Activated CD4-positive, alpha-beta T cell treated with anti-CD3 and anti-CD28 coated beads, Interleukin-2, Interleukin-6, amounts not matched to agents 100 ng/mL and 50 ng/mL, durations not matched to agents 16 hours and 8 hours (primary cell): ENCODE data around the gene AGO3.

Experiments used
- DNase-seq: peaks from one replicate; pipeline ENCODE4 v3.0.0-alpha.2; 2020

Gene AGO3

DNA sequence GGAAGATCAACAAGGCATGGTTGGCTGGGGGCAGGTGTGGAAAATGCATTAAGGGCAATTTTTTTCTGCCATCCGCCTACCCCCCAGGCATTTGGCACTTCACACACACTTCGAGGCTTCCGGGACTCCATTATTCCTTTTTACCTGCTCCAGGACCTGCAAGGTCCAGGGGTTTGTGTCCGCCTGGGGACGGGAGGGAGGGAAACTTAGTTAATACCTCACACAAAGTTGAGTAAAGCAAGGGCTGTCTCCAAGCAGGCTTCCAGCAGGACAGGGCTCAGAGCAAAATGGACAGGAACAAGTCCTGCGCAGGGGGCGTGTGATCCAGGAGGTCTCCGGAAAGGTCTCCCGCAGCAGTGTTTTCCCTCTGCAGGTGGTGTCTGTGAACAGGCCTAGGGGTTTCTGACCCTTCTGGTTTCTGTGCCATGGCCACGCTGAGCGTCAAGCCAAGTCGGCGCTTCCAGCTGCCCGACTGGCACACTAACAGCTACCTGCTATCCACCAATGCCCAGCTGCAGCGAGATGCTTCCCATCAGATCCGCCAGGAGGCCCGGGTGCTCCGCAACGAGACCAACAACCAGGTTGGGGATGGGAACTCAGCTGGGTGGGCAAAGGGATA, 153.7 kb downstream of the AGO3 start:
- DNase-seq = no peak

DNA sequence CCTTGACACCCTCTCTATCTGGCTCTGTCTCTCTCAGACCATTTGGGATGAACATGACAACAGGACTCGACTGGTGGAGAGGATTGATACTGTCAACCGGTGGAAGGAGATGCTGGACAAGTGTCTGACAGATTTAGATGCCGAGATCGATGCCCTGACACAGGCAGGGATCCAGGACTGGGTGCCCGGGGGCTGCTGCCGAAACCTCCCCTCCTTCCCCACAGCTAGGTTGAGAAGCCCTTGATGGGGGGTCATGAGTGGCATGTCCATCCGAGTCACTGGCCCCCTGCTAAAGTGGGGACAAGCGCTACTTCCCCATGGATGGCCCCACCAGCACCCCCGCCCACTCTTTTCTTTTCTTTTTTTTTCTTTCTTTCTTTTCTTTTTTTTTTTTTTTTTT, 154.2 kb downstream of the AGO3 start:
- DNase-seq = no peak

DNA sequence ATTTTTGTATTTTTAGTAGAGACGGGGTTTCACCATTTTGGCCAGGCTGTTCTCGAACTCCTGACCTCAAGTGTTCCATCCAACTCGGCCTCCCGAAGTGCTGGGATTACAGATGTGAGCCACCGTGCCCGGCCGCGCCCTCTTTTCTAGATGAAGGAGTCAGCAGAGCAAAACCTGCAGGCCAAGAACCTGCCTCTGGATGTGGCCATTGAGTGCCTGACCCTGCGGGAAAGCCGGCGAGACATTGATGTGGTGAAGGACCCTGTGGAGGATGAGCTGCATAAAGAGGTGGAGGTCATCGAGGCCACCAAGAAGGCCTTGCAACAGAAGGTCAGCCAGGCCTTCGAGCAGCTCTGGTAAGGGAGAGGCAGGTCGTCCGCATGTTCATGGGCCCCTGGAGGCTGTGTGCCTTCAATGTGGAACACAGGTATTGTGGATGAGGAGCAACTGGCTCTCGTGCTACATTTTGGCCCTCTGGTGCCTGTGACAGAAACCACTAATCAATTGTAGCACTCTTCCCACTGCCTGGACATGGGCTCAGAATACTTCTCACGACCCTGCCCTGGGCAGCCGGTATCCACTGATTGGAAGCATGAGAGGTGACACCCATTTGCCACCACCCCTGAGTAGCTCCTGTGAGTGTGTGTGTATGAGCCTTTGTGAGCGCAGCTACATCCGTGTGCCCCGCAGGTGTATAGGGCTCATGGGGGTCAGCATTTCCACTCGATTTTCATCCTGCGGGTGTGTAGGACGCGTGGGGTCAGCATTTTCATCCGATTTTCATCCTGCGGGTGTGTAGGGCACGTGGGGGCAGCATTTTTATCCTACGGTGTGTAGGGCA, 155.0 kb downstream of the AGO3 start:
- no peak for DNase-seq

DNA sequence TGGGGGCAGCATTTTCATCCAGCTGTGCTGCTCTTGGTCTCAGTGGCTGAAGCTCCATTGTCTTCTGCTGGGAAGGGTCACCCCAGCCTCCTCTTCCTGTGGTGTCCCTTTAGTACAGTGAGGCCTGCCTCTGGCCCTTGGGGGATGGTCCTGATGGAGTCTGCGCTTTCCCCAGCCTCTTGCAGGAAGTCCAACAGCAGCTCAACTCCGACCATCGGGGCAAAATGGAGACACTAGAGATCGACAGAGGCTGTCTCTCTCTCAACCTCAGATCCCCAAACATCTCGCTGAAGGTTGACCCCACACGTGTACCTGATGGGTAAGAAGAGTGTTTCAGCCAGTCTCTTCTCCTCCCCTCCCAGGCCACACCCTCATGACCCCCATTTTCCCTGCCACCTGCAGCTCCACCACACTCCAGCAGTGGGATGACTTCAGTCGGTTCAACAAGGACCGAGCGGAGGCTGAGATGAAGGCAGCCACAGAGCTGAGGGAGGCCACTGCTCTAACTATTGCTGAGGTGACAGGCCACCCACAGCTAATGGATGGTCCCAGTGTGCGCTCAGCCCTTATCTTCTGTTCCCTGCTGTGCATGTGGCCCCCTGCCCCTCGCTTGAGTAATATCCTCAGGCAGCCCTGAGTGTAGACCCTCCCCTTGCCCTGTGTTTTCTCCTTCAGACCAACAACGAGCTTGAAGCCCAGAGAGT, 155.8 kb downstream of the AGO3 start:
- no peak for DNase-seq

GRCh38 chr1:36087233-36088123, 156.6 kb downstream of the AGO3 start:
- DNase-seq = no peak

DNA sequence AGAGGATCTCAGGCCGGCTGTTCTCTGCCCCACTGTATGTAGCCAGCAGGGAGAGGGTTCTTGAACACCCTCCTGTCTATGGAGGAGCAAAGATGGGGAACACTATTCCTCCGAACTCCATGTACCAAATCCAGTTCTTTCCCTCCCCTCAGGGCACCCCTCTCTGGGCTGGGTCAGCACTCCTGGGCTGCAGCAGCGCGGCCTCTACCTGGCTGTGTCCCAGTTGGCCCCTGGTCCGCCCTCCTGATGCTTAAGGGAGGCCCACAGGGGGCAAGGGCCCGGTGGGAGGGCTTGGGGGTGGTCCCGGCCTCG, 157.3 kb downstream of the AGO3 start:
- DNase-seq = no peak

DNA sequence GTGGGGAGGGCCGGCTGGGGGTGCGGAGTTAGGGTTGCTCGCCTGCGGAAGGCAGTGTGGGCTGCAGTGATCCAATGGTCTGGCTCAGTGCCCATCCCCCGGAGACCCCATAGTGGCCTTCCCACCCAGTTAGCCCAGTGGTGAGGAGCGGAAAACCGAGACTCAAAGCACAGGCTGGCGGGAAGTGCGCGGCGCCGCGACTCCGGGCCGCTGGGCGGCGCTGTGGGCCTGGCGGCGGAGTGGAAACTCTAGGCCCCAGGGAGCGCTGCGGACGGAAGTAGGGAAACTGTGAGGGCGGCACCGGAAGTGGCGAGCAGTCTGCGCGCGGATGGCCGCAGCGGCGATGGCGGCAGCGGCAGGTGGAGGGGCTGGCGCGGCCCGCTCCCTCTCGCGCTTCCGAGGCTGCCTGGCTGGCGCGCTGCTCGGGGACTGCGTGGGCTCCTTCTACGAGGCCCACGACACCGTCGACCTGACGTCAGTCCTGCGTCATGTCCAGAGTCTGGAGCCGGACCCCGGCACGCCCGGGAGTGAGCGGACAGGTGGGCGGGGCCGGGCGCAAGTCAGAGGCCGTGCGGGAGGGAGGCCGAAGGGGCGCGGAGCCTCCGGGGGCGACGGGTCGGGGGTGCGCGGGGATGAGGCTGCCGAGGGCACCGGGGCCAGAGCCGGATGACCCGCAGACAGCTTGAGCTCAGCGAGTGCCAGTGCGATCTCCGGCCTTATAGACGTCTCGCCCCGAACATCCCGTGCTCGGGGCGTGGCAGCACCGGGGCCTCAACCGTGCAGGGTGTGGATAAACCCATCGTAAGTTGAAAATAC, 157.9 kb downstream of the AGO3 start, which contains the start of gene ADPRS:
Gene ADPRS, plus strand, starts transcription at position 316 of the 816 bp plus-strand sequence. Its CDS starts 13 bp downstream, at position 329.
- DNase-seq = peak; percentile 94

GRCh38 chr1:36089393-36090121, 158.7 kb downstream of the AGO3 start:
- DNase-seq = peak; percentile 39

DNA sequence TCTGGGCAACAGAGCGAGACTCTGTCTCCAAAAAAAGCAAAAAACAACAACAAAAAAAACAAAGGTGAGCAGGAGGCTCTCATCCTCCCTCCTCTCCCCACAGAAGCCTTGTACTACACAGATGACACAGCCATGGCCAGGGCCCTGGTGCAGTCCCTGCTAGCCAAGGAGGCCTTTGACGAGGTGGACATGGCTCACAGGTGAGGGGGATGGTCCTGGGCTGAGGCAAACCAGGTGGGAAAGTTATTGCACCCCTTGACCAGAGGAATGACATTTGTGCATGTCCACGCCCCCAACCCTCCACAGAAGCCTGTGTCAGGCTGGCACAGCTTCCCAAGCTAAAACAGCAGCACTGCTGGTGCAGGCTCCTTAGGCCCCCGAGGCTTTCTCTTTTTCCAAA, 160.2 kb downstream of the AGO3 start:
- no peak for DNase-seq

DNA sequence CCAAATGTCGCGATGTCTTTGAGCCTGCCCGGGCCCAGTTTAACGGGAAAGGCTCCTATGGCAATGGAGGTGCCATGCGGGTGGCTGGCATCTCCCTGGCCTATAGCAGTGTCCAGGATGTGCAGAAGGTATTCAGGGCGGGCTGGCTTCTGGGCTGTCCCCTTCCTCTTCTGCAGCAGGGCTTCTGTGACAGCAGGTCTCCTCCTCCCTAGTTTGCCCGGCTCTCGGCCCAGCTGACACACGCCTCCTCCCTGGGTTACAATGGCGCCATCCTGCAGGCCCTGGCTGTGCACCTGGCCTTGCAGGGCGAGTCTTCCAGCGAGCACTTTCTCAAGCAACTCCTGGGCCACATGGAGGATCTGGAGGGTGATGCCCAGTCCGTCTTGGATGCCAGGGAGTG, 160.8 kb downstream of the AGO3 start:
- DNase-seq = no peak

GRCh38 chr1:36092166-36092797, 161.4 kb downstream of the AGO3 start:
- DNase-seq = no peak

DNA sequence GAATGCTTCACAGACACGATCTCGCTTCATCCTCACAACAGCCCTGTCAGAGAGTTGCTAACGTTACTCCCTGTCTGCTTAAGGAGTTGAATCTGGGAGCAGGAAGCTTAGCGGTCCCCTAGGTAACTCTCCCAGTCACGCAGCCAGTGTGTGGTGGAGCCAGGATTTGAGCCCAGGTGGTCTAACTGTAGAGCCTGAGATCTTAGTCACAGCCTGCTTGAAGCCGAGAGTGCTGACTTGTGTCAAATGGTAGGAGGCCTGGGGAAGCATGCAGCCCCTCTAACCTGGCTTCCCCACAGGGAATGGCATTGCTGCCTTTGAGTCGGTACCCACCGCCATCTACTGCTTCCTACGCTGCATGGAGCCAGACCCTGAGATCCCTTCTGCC, 161.9 kb downstream of the AGO3 start:
- no peak for DNase-seq

DNA sequence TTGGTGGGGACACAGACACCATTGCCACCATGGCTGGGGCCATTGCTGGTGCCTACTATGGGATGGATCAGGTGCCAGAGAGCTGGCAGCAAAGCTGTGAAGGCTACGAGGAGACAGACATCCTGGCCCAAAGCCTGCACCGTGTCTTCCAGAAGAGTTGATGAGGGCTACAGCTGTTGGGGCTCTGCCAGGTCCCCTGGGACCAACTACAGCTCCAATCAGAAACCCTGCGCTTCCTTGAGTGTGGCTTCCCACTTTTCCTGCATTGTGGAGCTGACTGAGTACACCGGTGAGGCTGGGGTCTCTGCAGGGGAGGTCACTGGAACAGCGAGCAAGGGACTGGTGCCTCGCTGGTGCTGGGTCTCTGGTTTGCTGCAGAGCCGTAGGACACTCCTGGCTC, 162.3 kb downstream of the AGO3 start:
- DNase-seq = no peak

- DNase-seq = no peak
These were observed 163.0 kb downstream of the AGO3 start for GRCh38 chr1:36093929-36094328.

DNA sequence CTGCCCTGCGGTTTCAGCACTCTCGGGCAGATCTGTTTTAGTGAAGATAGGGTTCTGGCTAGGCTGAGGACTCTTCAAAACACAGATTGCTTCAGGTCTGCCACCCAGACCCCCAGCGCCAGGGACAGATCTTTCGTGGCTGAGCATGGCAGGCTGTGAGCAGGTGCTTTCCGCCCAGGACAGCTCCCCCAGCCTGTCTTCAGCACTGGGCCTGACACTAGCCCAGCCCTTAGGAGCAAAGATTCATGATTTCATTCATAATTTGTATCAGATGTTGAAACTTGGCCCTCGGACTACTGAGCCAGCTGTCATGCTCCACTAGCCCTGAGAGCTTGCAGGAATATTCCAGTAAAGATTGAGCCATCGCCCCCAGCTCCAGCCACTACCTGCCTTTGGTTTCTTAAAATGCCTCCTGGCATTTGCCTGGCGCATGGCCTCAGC, 163.7 kb downstream of the AGO3 start:
- no peak for DNase-seq

GRCh38 chr1:36095760-36096405, 165.0 kb downstream of the AGO3 start:
- no peak for DNase-seq

- no peak for DNase-seq
These were observed 165.9 kb downstream of the AGO3 start for GRCh38 chr1:36096500-36097432.

DNA sequence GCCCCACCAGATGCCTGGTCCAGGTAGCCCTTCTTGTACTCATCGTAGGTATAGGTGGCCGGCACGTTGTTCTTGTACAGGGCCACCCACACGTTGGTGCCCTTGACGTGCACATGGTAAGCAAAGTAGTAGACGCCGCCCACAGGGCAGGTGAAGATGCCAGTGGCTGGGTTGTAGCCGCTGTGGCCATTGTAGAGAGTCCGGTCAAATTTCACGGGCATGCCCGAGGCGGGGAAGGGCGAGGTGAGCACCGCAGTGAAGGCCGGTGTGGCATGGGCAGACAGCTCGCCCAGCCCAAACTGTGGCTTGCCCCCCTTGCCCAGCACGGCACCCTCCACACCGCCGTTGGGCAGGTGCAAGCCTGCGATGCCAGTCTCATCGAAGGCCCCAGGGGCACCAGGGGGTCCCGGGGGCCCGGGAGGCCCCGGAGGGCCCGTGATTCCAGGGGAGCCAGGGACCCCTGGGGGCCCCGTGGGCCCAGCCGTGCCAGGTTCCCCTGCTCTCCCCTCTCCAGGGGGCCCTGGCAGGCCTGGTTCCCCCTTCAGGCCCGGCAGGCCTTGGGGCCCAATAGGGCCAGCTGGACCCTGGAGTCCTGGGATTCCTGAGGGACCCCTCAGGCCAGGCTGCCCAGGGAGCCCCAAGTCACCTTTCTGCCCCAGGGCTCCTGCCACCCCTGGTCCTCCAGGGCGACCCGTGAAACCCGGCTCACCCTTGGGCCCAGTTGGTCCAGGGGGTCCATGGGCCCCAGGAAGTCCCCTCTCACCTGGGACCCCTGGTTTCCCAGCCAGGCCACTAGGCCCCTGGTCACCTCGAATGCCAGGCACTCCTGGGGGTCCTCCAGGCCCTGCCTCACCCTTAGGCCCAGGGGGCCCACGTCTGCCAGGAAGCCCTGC, 167.0 kb downstream of the AGO3 start:
- no peak for DNase-seq
